ENCODE measurements around the gene RGS7BP. TPM values are rescaled to one million over a fixed set of nuclear protein-coding genes. Genes with fewer than 3 reads are reported as not detected.

RGS7BP gene
- total and polyA plus RNA-seq, 2 of the 13 experiments (the other 11 are each of a cell fraction or from before 2014, with no cell fraction given) = not detected

DNA sequence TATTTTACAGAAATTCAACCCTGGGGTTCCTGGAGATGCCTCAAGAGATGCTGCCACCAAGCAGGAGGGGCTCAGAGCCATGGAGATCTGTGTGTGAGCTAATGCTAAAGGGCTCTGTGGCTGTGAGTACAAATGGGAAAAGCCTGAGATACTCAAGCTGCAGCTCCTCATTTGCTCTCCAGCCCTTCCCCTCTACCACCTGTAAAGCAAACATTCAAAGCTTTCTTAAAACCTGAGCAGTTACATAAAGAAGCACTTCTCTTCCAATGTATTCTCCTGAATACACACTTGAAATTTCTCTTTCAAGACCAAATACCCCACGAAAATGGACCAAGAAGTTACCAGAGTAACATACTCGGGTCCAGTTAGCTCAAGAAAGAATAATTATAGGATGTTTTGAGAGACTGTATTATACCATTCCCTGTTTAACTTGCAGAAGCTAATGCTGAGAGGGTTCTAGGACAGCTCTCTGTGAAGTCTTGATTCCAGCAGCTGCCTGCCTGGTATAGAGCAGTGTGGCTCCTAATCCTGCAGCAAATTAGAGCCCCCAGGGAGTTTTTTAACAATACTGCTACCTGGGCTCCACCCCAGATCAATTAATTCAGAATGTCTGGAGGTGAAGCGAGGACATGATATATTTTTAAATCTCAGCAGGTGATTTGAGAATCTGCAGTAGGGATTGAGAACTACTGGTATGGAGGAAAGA lies 21.1 kb downstream of the RGS7BP start:
- Histone ChIP-seq H3K79me2 (ENCODE audit: insufficient read depth, low read length) (no peaks in the 10 kb centered on the region), H4K20me1 (ENCODE audit: insufficient read depth, low read length) (no peaks in the 10 kb centered on the region), H3K4me1 (ENCODE audit: insufficient read depth, low read length) (no peaks in the 10 kb centered on the region), H3K4me2 (ENCODE audit: low read depth, low read length) (no peak overlapping the region), H3K27ac (ENCODE audit: extremely low read length, insufficient read depth, low read length) (no peak overlapping the region), H3K36me3 (replicated peaks in 1 of 2; ENCODE audit: control insufficient read depth in 1 of 2, insufficient read depth in 2 of 2, low read length in 2 of 2) (no peaks in the 10 kb centered on the region), H3K27me3 (ENCODE audit: control insufficient read depth in 1 of 2, insufficient read depth in 2 of 2, low read length in 2 of 2) (no peaks in the 10 kb centered on the region), H3K9me3 (ENCODE audit: low read length) (no peaks in the 10 kb centered on the region), H3K9ac (ENCODE audit: insufficient read depth, low read depth, low read length) (no peak overlapping the region), H2AFZ (ENCODE audit: low read length) (no peak overlapping the region), H3K4me3 (replicated peaks in 1 of 3; ENCODE audit: insufficient read depth in 1 of 3, low read depth in 2 of 3, low read length in 3 of 3) (no peak overlapping the region)
- intact Hi-C loops (cut with micrococcal nuclease; ENCODE audit: unreplicated experiment) = no loop called here
- DNase-seq (ENCODE audit: low spot score) (no peak), FAIRE-seq (no peak), ATAC-seq (no peak)
- ChIA-PET CTCF (ENCODE audit: low intra/inter-chr PET ratio, low total read pairs) (no interaction called here), POLR2A (no interaction called here)
- BruUV-seq (replicated peaks) = no TSS peak
- TF ChIP-seq JDP2 (CRISPR knock-in tag; IDR thresholded peaks at IDR 0.05; ENCODE audit: borderline replicate concordance) (no peak), PHF5A (CRISPR knock-in tag; IDR thresholded peaks at IDR 0.05; ENCODE audit: low read depth, unreplicated experiment) (no peak), SMARCC2 (IDR thresholded peaks at IDR 0.05) (no peak), HOXA9 (CRISPR knock-in tag; IDR thresholded peaks at IDR 0.05; ENCODE audit: borderline replicate concordance) (no peak), HNF4A (CRISPR knock-in tag; IDR thresholded peaks at IDR 0.05) (no peak), CCAR2 (optimal IDR thresholded peaks at IDR 0.05; ENCODE audit: low read depth, low read length) (no peak), ZNF800 (CRISPR knock-in tag; IDR thresholded peaks at IDR 0.05) (no peak), ZNF564 (CRISPR knock-in tag; IDR thresholded peaks at IDR 0.05) (no peak), REPIN1 (CRISPR knock-in tag; IDR thresholded peaks at IDR 0.05; ENCODE audit: borderline replicate concordance, low read depth) (no peak)
- WGBS (ENCODE audit: low lambda C conversion rate) = 3% methylated on average over 3 of the region's 3 CpGs
- in situ Hi-C loops (cut with HindIII; ENCODE audit: extremely low pct_ligation_motif_present, low pct_unique_long_range_greater_than_20kb) = no loop called here
